Panc1 (cell line): Measurements from ENCODE around the gene XPNPEP3.

Experiments used
- TCF7L2 ChIP-seq: IDR thresholded peaks from 2 replicates; pipeline ENCODE4 v1.6.1; 2011; ENCODE audit warnings: mild to moderate bottlenecking, low read depth, low read length, inconsistent platforms
- TF ChIP-seq, protein P1 (sequence below): fragments of 450-650 bp; IDR thresholded peaks from 2 replicates; pipeline ENCODE4 v1.5.1; 2017; ENCODE audit warnings: mild to moderate bottlenecking
- TF ChIP-seq, protein P2 (sequence below), 2 experiments: IDR thresholded peaks; 2 replicates each; pipeline ENCODE4 v1.6.1; 2011 to 2012; ENCODE audit warnings: low read depth in 2 of 2, control low read depth in 1 of 2, low read length in 1 of 2, mild to moderate bottlenecking in 1 of 2, moderate library complexity in 1 of 2; ENCODE audit not compliant: insufficient read depth in 1 of 2

DNA sequence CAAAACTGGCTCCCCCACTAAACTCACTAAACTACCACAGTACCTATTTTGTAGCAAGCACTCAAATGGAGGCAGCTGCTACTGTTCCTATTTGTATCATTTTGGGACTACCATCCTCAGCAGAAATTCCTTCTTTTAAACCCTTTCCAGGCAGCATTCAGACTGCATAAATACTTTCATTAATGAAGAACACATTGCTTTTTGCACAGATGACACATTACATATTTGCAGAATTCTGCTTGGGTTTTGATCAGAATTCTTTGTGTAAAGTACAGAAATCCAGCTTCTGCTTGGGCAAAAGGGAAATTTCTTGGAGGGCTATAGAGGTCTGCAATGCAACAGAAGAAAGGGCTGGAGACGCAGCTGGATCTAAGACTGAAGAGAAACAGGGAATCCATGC is 118.4 kb downstream of the XPNPEP3 start:
- TF ChIP-seq, protein P1, sequence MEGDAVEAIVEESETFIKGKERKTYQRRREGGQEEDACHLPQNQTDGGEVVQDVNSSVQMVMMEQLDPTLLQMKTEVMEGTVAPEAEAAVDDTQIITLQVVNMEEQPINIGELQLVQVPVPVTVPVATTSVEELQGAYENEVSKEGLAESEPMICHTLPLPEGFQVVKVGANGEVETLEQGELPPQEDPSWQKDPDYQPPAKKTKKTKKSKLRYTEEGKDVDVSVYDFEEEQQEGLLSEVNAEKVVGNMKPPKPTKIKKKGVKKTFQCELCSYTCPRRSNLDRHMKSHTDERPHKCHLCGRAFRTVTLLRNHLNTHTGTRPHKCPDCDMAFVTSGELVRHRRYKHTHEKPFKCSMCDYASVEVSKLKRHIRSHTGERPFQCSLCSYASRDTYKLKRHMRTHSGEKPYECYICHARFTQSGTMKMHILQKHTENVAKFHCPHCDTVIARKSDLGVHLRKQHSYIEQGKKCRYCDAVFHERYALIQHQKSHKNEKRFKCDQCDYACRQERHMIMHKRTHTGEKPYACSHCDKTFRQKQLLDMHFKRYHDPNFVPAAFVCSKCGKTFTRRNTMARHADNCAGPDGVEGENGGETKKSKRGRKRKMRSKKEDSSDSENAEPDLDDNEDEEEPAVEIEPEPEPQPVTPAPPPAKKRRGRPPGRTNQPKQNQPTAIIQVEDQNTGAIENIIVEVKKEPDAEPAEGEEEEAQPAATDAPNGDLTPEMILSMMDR: no peak
- TF ChIP-seq, protein P2, sequence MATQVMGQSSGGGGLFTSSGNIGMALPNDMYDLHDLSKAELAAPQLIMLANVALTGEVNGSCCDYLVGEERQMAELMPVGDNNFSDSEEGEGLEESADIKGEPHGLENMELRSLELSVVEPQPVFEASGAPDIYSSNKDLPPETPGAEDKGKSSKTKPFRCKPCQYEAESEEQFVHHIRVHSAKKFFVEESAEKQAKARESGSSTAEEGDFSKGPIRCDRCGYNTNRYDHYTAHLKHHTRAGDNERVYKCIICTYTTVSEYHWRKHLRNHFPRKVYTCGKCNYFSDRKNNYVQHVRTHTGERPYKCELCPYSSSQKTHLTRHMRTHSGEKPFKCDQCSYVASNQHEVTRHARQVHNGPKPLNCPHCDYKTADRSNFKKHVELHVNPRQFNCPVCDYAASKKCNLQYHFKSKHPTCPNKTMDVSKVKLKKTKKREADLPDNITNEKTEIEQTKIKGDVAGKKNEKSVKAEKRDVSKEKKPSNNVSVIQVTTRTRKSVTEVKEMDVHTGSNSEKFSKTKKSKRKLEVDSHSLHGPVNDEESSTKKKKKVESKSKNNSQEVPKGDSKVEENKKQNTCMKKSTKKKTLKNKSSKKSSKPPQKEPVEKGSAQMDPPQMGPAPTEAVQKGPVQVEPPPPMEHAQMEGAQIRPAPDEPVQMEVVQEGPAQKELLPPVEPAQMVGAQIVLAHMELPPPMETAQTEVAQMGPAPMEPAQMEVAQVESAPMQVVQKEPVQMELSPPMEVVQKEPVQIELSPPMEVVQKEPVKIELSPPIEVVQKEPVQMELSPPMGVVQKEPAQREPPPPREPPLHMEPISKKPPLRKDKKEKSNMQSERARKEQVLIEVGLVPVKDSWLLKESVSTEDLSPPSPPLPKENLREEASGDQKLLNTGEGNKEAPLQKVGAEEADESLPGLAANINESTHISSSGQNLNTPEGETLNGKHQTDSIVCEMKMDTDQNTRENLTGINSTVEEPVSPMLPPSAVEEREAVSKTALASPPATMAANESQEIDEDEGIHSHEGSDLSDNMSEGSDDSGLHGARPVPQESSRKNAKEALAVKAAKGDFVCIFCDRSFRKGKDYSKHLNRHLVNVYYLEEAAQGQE (IDR thresholded peaks at IDR 0.05; ENCODE audit: insufficient read depth in 1 of 2, low read depth in 2 of 2, low read length in 1 of 2): no peak
- TF ChIP-seq TCF7L2: no peak
